A673 (cell line): ENCODE measurements around the gene KCNMA1.

ENCODE experiments used
- EZH2 ChIP-seq: fragments of 200-600 bp; sonication (generic); IDR thresholded peaks from 2 replicates; pipeline ENCODE4 v1.6.1; 2017; ENCODE audit warnings: borderline replicate concordance, low read depth, mild to moderate bottlenecking, mixed read lengths, antibody characterized with exemption, low read length; ENCODE audit not compliant: poor library complexity, severe bottlenecking
- TF ChIP-seq, protein P1 (sequence below): fragments of 300-800, 200-600 bp; sonication (generic); conservative IDR thresholded peaks from 2 replicates; pipeline ENCODE4 v1.5.1; 2017; ENCODE audit warnings: low read depth, mild to moderate bottlenecking, antibody characterized with exemption, low read length, moderate library complexity, mixed read lengths

DNA sequence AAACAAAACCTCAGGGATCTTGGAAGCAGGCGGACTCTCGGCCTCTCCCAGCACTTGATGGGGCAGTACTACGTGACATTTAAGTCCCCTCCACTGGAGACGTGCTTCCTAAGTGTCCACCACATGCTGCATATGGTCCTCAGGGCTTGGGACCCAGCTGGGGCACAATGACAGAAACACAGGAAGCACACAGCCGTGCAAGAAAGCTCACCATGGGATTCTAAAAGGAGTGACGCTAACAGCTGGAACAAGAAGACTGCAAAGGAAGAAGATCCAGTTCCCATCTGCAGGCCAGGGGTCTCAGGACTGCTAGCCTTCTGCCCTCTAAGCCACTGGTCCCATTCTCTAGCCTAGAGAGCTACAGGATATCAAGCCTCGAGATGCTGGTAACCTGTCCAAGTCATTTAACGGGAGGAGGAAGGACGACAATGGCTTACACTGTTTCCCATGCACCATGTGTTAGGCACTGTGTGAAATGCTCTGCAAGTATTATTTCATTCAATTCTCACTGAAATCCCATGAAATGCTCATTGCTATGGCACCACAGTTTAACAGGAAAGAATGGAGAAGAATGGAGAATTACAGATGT lies 61.1 kb downstream of the KCNMA1 start:
- TF ChIP-seq, protein P1, sequence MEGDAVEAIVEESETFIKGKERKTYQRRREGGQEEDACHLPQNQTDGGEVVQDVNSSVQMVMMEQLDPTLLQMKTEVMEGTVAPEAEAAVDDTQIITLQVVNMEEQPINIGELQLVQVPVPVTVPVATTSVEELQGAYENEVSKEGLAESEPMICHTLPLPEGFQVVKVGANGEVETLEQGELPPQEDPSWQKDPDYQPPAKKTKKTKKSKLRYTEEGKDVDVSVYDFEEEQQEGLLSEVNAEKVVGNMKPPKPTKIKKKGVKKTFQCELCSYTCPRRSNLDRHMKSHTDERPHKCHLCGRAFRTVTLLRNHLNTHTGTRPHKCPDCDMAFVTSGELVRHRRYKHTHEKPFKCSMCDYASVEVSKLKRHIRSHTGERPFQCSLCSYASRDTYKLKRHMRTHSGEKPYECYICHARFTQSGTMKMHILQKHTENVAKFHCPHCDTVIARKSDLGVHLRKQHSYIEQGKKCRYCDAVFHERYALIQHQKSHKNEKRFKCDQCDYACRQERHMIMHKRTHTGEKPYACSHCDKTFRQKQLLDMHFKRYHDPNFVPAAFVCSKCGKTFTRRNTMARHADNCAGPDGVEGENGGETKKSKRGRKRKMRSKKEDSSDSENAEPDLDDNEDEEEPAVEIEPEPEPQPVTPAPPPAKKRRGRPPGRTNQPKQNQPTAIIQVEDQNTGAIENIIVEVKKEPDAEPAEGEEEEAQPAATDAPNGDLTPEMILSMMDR: no peak
- no peak for TF ChIP-seq EZH2
